Measurements from ENCODE around the gene NPSR1.

The NPSR1 gene

GRCh38 chr7:34762764-34763163 is 104.7 kb downstream of the NPSR1 start:
- DNase-seq (ENCODE audit: low read depth): no peak
- H3K4me3 ChIP-seq (ENCODE audit: low read depth, low read length): no peak overlapping the region
- TF ChIP-seq POLR2A (IDR thresholded peaks at IDR 0.05; ENCODE audit: extremely low read depth, insufficient read length) (no peak), MAX (IDR thresholded peaks at IDR 0.05; ENCODE audit: low read depth, low read length) (no peak), CTCF (IDR thresholded peaks at IDR 0.05; ENCODE audit: low read depth, low read length) (no peak), MYC (IDR thresholded peaks at IDR 0.05; ENCODE audit: low read depth, low read length) (no peak)

GRCh38 chr7:34772296-34772938 is 114.4 kb downstream of the NPSR1 start:
- no peak overlapping the region for H3K4me3 ChIP-seq (ENCODE audit: low read depth, low read length)
- no peak for DNase-seq (ENCODE audit: low read depth)
- no peak for TF ChIP-seq POLR2A (IDR thresholded peaks at IDR 0.05; ENCODE audit: extremely low read depth, insufficient read length)
- no peak for TF ChIP-seq CTCF (IDR thresholded peaks at IDR 0.05; ENCODE audit: low read depth, low read length)
- no peak for TF ChIP-seq MAX (IDR thresholded peaks at IDR 0.05; ENCODE audit: low read depth, low read length)
- no peak for TF ChIP-seq MYC (IDR thresholded peaks at IDR 0.05; ENCODE audit: low read depth, low read length)

- H3K4me3 ChIP-seq (ENCODE audit: low read depth, low read length): no peak overlapping the region
- no peak for DNase-seq (ENCODE audit: low read depth)
- no peak for TF ChIP-seq POLR2A (IDR thresholded peaks at IDR 0.05; ENCODE audit: extremely low read depth, insufficient read length)
- no peak for TF ChIP-seq MAX (IDR thresholded peaks at IDR 0.05; ENCODE audit: low read depth, low read length)
Observed at GRCh38 chr7:34776748-34777358, 118.8 kb downstream of the NPSR1 start.

- TF ChIP-seq CTCF (IDR thresholded peaks at IDR 0.05; ENCODE audit: low read depth, low read length) (no peak), MAX (IDR thresholded peaks at IDR 0.05; ENCODE audit: low read depth, low read length) (no peak), POLR2A (IDR thresholded peaks at IDR 0.05; ENCODE audit: extremely low read depth, insufficient read length) (no peak), MYC (IDR thresholded peaks at IDR 0.05; ENCODE audit: low read depth, low read length) (no peak)
- no peak overlapping the region for H3K4me3 ChIP-seq (ENCODE audit: low read depth, low read length)
- DNase-seq (ENCODE audit: low read depth): no peak
Observed at GRCh38 chr7:34780546-34780945, 122.5 kb downstream of the NPSR1 start.

GRCh38 chr7:34787586-34787985 is 129.6 kb downstream of the NPSR1 start:
- no peak overlapping the region for H3K4me3 ChIP-seq (ENCODE audit: low read depth, low read length)
- no peak for DNase-seq (ENCODE audit: low read depth)
- no peak for TF ChIP-seq POLR2A (IDR thresholded peaks at IDR 0.05; ENCODE audit: extremely low read depth, insufficient read length)
- no peak for TF ChIP-seq CTCF (IDR thresholded peaks at IDR 0.05; ENCODE audit: low read depth, low read length)
- no peak for TF ChIP-seq MAX (IDR thresholded peaks at IDR 0.05; ENCODE audit: low read depth, low read length)
- no peak for TF ChIP-seq MYC (IDR thresholded peaks at IDR 0.05; ENCODE audit: low read depth, low read length)

GRCh38 chr7:34806831-34807230 is 148.8 kb downstream of the NPSR1 start:
- TF ChIP-seq CTCF (IDR thresholded peaks at IDR 0.05; ENCODE audit: low read depth, low read length): no peak
- TF ChIP-seq MAX (IDR thresholded peaks at IDR 0.05; ENCODE audit: low read depth, low read length): no peak
- no peak for TF ChIP-seq MYC (IDR thresholded peaks at IDR 0.05; ENCODE audit: low read depth, low read length)
- no peak for TF ChIP-seq POLR2A (IDR thresholded peaks at IDR 0.05; ENCODE audit: extremely low read depth, insufficient read length)
- no peak overlapping the region for H3K4me3 ChIP-seq (ENCODE audit: low read depth, low read length)
- DNase-seq (ENCODE audit: low read depth): no peak
